Nephron (organoid): Measurements from ENCODE around the gene MAP3K21.
A peak's percentile ranks its signal among the peaks of the same experiment; 100 is the strongest.

Experiments used
- H3K27ac Mint-ChIP-seq, 3 experiments: 2 replicates each; pipeline ENCODE4 v1.8.0; 2020; ENCODE audit warnings: mixed read lengths in 3 of 3, mild to moderate bottlenecking in 2 of 3, moderate library complexity in 1 of 3
- H3K27me3 Mint-ChIP-seq: 2 replicates; pipeline ENCODE4 v1.8.0; 2021; ENCODE audit warnings: low read depth, mild to moderate bottlenecking, moderate library complexity, mixed read lengths
- H3K36me3 Mint-ChIP-seq: 2 replicates; pipeline ENCODE4 v1.8.0; 2020; ENCODE audit warnings: low read depth, mixed read lengths
- H3K4me1 Mint-ChIP-seq: 2 replicates; pipeline ENCODE4 v1.8.0; 2020; ENCODE audit warnings: mixed read lengths
- H3K4me3 Mint-ChIP-seq, 3 experiments: 2 replicates each; pipeline ENCODE4 v1.8.0; 2020; ENCODE audit warnings: mild to moderate bottlenecking in 3 of 3, mixed read lengths in 3 of 3, moderate library complexity in 2 of 3
- H3K9me3 Mint-ChIP-seq: 2 replicates; pipeline ENCODE4 v1.8.0; 2020; ENCODE audit warnings: mixed read lengths
- CTCF ChIP-seq, 3 experiments: fragments of 200-600 bp; sonication (generic); IDR thresholded peaks; one replicate each; pipeline ENCODE4 v1.5.0; 2021; ENCODE audit warnings: antibody characterized with exemption in 3 of 3; ENCODE audit not compliant: unreplicated experiment in 3 of 3

The MAP3K21 gene

GRCh38 chr1:233432916-233433315 lies 105.4 kb downstream of the MAP3K21 start:
- no peak for TF ChIP-seq CTCF (IDR thresholded peaks at IDR 0.05; ENCODE audit: unreplicated experiment in 3 of 3)
- no peaks in the 10 kb centered on the region for H3K27me3 Mint-ChIP-seq
- H3K4me3 Mint-ChIP-seq = no peak overlapping the region
- H3K4me1 Mint-ChIP-seq = peaks cover 24% of the 10 kb centered on the region
- no peak overlapping the region for H3K27ac Mint-ChIP-seq
- no peaks in the 10 kb centered on the region for H3K36me3 Mint-ChIP-seq
- peaks cover 5% of the 10 kb centered on the region for H3K9me3 Mint-ChIP-seq

- Mint-ChIP-seq H3K36me3 (no peaks in the 10 kb centered on the region), H3K4me3 (no peak overlapping the region), H3K4me1 (peaks cover 24% of the 10 kb centered on the region), H3K27me3 (no peaks in the 10 kb centered on the region), H3K9me3 (peaks cover 5% of the 10 kb centered on the region), H3K27ac (peak overlapping the region; percentile 22 to 47 (median 35))
- TF ChIP-seq CTCF (IDR thresholded peaks at IDR 0.05; ENCODE audit: unreplicated experiment in 3 of 3) = no peak
Measured at GRCh38 chr1:233433436-233434210, 106.1 kb downstream of the MAP3K21 start.
